Measurements from ENCODE around the gene RGL2. TPM values are rescaled to one million over a fixed set of nuclear protein-coding genes. Genes with fewer than 3 reads are reported as not detected.

RGL2 gene
- total RNA-seq, 3 donors from 2014 or later = 38.9 to 151 (median 103) TPM

GRCh38 chr6:33279257-33279695 lies 19.5 kb downstream of the RGL2 start:
- Histone ChIP-seq H3K9me3 (no peaks in the 10 kb centered on the region), H3K27ac (no peak overlapping the region), H3K27me3 (no peaks in the 10 kb centered on the region), H3K4me3 (no peak overlapping the region), H3K4me1 (peaks cover 0 to 22% of the 10 kb centered on the region in 2 donors), H3K36me3 (no peaks in the 10 kb centered on the region)
- TF ChIP-seq, protein P1, sequence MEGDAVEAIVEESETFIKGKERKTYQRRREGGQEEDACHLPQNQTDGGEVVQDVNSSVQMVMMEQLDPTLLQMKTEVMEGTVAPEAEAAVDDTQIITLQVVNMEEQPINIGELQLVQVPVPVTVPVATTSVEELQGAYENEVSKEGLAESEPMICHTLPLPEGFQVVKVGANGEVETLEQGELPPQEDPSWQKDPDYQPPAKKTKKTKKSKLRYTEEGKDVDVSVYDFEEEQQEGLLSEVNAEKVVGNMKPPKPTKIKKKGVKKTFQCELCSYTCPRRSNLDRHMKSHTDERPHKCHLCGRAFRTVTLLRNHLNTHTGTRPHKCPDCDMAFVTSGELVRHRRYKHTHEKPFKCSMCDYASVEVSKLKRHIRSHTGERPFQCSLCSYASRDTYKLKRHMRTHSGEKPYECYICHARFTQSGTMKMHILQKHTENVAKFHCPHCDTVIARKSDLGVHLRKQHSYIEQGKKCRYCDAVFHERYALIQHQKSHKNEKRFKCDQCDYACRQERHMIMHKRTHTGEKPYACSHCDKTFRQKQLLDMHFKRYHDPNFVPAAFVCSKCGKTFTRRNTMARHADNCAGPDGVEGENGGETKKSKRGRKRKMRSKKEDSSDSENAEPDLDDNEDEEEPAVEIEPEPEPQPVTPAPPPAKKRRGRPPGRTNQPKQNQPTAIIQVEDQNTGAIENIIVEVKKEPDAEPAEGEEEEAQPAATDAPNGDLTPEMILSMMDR (IDR thresholded peaks at IDR 0.05) = no peak
- TF ChIP-seq POLR2A (IDR thresholded peaks at IDR 0.05) = no peak
- no peak for TF ChIP-seq POLR2AphosphoS5 (IDR thresholded peaks at IDR 0.05)
- intact Hi-C loops (cut with DNase I; ENCODE audit: low total_unique reads) = no loop called here
- DNase-seq (ENCODE audit: low spot score in 2 of 2) = no peak

DNA sequence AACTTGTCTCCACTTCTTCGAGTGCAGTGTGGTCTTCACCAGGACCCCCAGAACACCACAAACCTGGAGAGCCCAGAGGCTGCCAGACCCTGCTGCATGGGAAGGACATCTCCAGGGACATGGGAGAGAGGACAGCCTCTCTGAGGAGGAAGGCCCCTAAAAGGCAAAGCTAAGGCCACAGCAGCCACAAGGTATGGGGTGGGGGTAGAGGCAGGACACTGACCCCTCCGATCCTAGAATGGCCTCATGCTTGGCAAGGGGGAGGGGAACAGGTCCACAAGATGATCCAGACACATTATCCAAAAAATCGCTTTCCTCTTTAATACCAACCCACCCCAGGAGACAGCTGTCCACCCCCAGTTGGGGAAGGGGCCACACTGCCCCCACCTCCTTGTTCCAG lies 19.9 kb downstream of the RGL2 start:
- intact Hi-C loops (cut with DNase I; ENCODE audit: low total_unique reads) = no loop called here
- H3K36me3 ChIP-seq = no peaks in the 10 kb centered on the region
- no peak overlapping the region for H3K4me3 ChIP-seq
- H3K9me3 ChIP-seq = no peaks in the 10 kb centered on the region
- peaks cover 0 to 26% of the 10 kb centered on the region in 2 donors for H3K4me1 ChIP-seq
- no peak for DNase-seq (ENCODE audit: low spot score in 2 of 2)
- H3K27ac ChIP-seq = no peak overlapping the region
- no peaks in the 10 kb centered on the region for H3K27me3 ChIP-seq
- TF ChIP-seq POLR2AphosphoS5 (IDR thresholded peaks at IDR 0.05) (no peak), POLR2A (IDR thresholded peaks at IDR 0.05) (no peak)
- TF ChIP-seq, protein P1 (IDR thresholded peaks at IDR 0.05) = no peak

- Histone ChIP-seq H3K27ac (peak overlapping the region; percentile 85 to 86), H3K4me3 (no peak overlapping the region), H3K9me3 (no peaks in the 10 kb centered on the region), H3K36me3 (no peaks in the 10 kb centered on the region), H3K27me3 (no peaks in the 10 kb centered on the region), H3K4me1 (peaks cover 0 to 29% of the 10 kb centered on the region in 2 donors)
- intact Hi-C loops (cut with DNase I; ENCODE audit: low total_unique reads) = no loop called here
- DNase-seq (ENCODE audit: low spot score in 2 of 2) = no peak
- TF ChIP-seq POLR2AphosphoS5 (IDR thresholded peaks at IDR 0.05) (no peak), POLR2A (IDR thresholded peaks at IDR 0.05) (no peak)
- TF ChIP-seq, protein P1 (IDR thresholded peaks at IDR 0.05) = no peak
Observed at GRCh38 chr6:33278392-33278741, 20.4 kb downstream of the RGL2 start.

- no peak for TF ChIP-seq POLR2A (IDR thresholded peaks at IDR 0.05)
- TF ChIP-seq, protein P1 (IDR thresholded peaks at IDR 0.05) = no peak
- no peak for TF ChIP-seq POLR2AphosphoS5 (IDR thresholded peaks at IDR 0.05)
- no peak for DNase-seq (ENCODE audit: low spot score in 2 of 2)
- peak overlapping the region; percentile 58 to 78 (median 71) for H3K4me3 ChIP-seq
- peaks cover 0 to 35% of the 10 kb centered on the region in 2 donors for H3K4me1 ChIP-seq
- intact Hi-C loops (cut with DNase I; ENCODE audit: low total_unique reads) = no loop called here
- no peaks in the 10 kb centered on the region for H3K36me3 ChIP-seq
- H3K27me3 ChIP-seq = no peaks in the 10 kb centered on the region
- H3K27ac ChIP-seq = peak overlapping the region; percentile 85 to 86
- no peaks in the 10 kb centered on the region for H3K9me3 ChIP-seq
Observed at GRCh38 chr6:33277663-33278391, 20.9 kb downstream of the RGL2 start.

DNA sequence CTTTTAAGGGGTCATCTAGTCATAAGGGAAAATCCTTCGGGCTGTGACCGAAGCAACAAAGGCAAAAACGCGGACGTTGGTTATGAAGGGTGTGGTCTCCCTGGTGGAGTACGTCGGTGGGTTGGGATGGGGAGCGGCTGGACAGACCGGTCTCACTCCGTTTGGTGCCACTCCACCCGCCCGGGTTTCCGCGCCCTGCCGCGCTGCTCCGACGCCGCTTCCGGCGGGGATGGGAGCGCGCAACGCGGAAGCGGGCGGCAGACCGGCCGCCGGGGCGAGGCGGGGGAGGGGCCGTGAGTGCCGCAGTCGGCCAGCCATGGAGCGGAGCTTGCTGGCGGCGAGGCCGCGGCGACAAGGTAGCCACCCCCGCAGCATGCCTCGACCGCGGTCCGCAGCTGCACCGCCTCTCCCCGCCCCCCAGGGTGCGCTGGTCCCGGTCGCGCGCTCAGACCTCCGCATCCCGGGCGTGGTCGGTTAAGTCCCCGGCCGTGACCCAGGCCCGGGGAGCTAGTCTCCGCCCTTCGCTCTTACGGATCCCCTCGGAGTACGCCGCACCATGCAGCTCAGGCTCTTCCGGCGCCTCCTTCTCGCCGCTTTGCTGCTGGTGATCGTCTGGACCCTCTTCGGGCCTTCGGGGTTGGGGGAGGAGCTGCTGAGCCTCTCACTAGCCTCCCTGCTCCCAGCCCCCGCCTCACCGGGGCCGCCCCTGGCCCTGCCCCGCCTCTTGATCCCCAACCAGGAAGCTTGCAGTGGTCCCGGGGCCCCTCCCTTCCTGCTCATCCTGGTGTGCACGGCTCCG lies 21.7 kb downstream of the RGL2 start, which contains the start of gene B3GALT4:
B3GALT4 (plus strand) TSS at position 260 of the 799 bp plus-strand sequence; CDS start at position 557, 297 bp downstream.
- intact Hi-C loops (cut with DNase I; ENCODE audit: low total_unique reads) = no loop called here
- Histone ChIP-seq H3K9me3 (no peaks in the 10 kb centered on the region), H3K4me3 (peak within 1 kb of the TSS; percentile 58 to 78 (median 71)), H3K36me3 (no peaks in the 10 kb centered on the region), H3K27me3 (no peaks in the 10 kb centered on the region), H3K4me1 (peaks cover 0 to 39% of the 10 kb centered on the region in 2 donors), H3K27ac (peak within 1 kb of the TSS; percentile 85 to 86)
- TF ChIP-seq POLR2AphosphoS5 (IDR thresholded peaks at IDR 0.05) (peak; percentile 31 to 39 (median 35)), POLR2A (IDR thresholded peaks at IDR 0.05) (no peak)
- TF ChIP-seq, protein P1 (IDR thresholded peaks at IDR 0.05) = peak; percentile 36 to 54 (median 38)
- peak; percentile 60 to 78 for DNase-seq (ENCODE audit: low spot score in 2 of 2)

Data from breast epithelium (tissue), 4 donors.